ENCODE measurements around the gene HMX1. TPM values are rescaled to one million over a fixed set of nuclear protein-coding genes. Genes with fewer than 3 reads are reported as not detected.

The HMX1 gene
- total and polyA plus RNA-seq, 10 of the 15 experiments (the other 5 are each of a cell fraction or from before 2014, with no cell fraction given) = not detected

GRCh38 chr4:8854931-8855330 is 16.7 kb downstream of the HMX1 start (continued):
- TF ChIP-seq, protein P1, sequence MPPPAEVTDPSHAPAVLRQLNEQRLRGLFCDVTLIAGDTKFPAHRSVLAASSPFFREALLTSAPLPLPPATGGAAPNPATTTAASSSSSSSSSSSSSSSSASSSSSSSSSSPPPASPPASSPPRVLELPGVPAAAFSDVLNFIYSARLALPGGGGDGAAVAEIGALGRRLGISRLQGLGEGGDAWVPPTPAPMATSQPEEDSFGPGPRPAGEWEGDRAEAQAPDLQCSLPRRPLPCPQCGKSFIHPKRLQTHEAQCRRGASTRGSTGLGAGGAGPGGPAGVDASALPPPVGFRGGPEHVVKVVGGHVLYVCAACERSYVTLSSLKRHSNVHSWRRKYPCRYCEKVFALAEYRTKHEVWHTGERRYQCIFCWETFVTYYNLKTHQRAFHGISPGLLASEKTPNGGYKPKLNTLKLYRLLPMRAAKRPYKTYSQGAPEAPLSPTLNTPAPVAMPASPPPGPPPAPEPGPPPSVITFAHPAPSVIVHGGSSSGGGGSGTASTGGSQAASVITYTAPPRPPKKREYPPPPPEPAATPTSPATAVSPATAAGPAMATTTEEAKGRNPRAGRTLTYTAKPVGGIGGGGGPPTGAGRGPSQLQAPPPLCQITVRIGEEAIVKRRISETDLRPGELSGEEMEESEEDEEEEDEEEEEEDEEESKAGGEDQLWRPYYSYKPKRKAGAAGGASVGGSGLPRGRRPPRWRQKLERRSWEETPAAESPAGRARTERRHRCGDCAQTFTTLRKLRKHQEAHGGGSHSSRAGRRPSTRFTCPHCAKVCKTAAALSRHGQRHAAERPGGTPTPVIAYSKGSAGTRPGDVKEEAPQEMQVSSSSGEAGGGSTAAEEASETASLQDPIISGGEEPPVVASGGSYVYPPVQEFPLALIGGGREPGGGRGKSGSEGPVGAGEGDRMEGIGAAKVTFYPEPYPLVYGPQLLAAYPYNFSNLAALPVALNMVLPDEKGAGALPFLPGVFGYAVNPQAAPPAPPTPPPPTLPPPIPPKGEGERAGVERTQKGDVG (CRISPR knock-in tag; IDR thresholded peaks at IDR 0.05) = no peak

GRCh38 chr4:8854016-8854415 is 17.6 kb downstream of the HMX1 start:
- H2AFZ ChIP-seq (ENCODE audit: control insufficient read depth, low read depth, low read length) = no peak overlapping the region
- H3K79me2 ChIP-seq (ENCODE audit: control insufficient read depth, insufficient read depth, low read length) = no peaks in the 10 kb centered on the region
- no peak overlapping the region for H3K4me2 ChIP-seq (ENCODE audit: control insufficient read depth, insufficient read depth)
- 1% methylated on average over 6 of the region's 6 CpGs for WGBS (ENCODE audit: insufficient coverage, insufficient replicate concordance, low lambda C conversion rate, missing lambda C conversion rate)
- peaks cover 0 to 8% of the 10 kb centered on the region in 2 experiments; a peak in 1 of 4 replicates for H3K27me3 ChIP-seq (replicated peaks in 1 of 2; ENCODE audit: control insufficient read depth in 2 of 2, insufficient read depth in 2 of 2, low read length in 1 of 2)
- no peak overlapping the region for H3K27ac ChIP-seq (ENCODE audit: control insufficient read depth, insufficient read depth)
- H3K9ac ChIP-seq (ENCODE audit: control insufficient read depth, insufficient read depth, low read length) = no peak overlapping the region
- in situ Hi-C loops (cut with MboI) (no loop called here), intact Hi-C loops (cut with micrococcal nuclease; ENCODE audit: unreplicated experiment) (no loop called here)
- H3K36me3 ChIP-seq (ENCODE audit: control insufficient read depth in 2 of 2, insufficient read depth in 2 of 2, low read length in 1 of 2) = no peaks in the 10 kb centered on the region
- no peaks in the 10 kb centered on the region for H3K4me1 ChIP-seq (ENCODE audit: control insufficient read depth, insufficient read depth, low read length)
- no peak for ATAC-seq
- ChIA-PET CTCF (no interaction called here), POLR2A (no interaction called here), SMC1A (ENCODE audit: uncharacterized antibody, unreplicated experiment) (no interaction called here), RAD21 (ENCODE audit: unreplicated experiment) (no interaction called here)
- FAIRE-seq = no peak
- BruUV-seq (replicated peaks) = no TSS peak
- no peak overlapping the region for H3K4me3 ChIP-seq
- no peaks in the 10 kb centered on the region for H4K20me1 ChIP-seq (ENCODE audit: control insufficient read depth, insufficient read depth)
- DNase-seq (ENCODE audit: low read depth, low spot score) = no peak
- H3K9me3 ChIP-seq (replicated peaks; ENCODE audit: control insufficient read depth, insufficient read depth, low read length) = no peaks in the 10 kb centered on the region; the same call in 2 of the 3 replicates
- no peak for TF ChIP-seq NBN (IDR thresholded peaks at IDR 0.05)
- TF ChIP-seq ZZZ3 (IDR thresholded peaks at IDR 0.05; ENCODE audit: control insufficient read depth, insufficient read length, low read depth) = no peak
- no peak for TF ChIP-seq SIX5 (IDR thresholded peaks at IDR 0.05; ENCODE audit: low read depth, low read length, severe bottlenecking)
- TF ChIP-seq, protein P2, sequence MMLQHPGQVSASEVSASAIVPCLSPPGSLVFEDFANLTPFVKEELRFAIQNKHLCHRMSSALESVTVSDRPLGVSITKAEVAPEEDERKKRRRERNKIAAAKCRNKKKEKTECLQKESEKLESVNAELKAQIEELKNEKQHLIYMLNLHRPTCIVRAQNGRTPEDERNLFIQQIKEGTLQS (IDR thresholded peaks at IDR 0.05; ENCODE audit: borderline replicate concordance, extremely low read depth, low read depth, low read length) = no peak
- TF ChIP-seq BACH1 (IDR thresholded peaks at IDR 0.05; ENCODE audit: borderline replicate concordance) = no peak
- TF ChIP-seq, protein P3, sequence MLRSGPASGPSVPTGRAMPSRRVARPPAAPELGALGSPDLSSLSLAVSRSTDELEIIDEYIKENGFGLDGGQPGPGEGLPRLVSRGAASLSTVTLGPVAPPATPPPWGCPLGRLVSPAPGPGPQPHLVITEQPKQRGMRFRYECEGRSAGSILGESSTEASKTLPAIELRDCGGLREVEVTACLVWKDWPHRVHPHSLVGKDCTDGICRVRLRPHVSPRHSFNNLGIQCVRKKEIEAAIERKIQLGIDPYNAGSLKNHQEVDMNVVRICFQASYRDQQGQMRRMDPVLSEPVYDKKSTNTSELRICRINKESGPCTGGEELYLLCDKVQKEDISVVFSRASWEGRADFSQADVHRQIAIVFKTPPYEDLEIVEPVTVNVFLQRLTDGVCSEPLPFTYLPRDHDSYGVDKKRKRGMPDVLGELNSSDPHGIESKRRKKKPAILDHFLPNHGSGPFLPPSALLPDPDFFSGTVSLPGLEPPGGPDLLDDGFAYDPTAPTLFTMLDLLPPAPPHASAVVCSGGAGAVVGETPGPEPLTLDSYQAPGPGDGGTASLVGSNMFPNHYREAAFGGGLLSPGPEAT (IDR thresholded peaks at IDR 0.05; ENCODE audit: low read depth) = no peak
- TF ChIP-seq ZNF384 (IDR thresholded peaks at IDR 0.05; ENCODE audit: borderline replicate concordance, low read depth, low read length) = no peak
- no peak for TF ChIP-seq E2F4 (IDR thresholded peaks at IDR 0.05; ENCODE audit: low read depth, low read length)
- no peak for TF ChIP-seq SUPT20H (IDR thresholded peaks at IDR 0.05; ENCODE audit: borderline replicate concordance, control insufficient read depth, low read depth, low read length)
- TF ChIP-seq HCFC1 (IDR thresholded peaks at IDR 0.05; ENCODE audit: low read length) = no peak
- no peak for TF ChIP-seq BCLAF1 (IDR thresholded peaks at IDR 0.05)
- TF ChIP-seq ESRRA (IDR thresholded peaks at IDR 0.05; ENCODE audit: low read length) = no peak
- no peak for TF ChIP-seq RFX5 (IDR thresholded peaks at IDR 0.05; ENCODE audit: low read depth, low read length)
- TF ChIP-seq DPF2 (IDR thresholded peaks at IDR 0.05) = no peak
